OCI-M2 (cell line): ENCODE results near the gene SLC37A1.
A peak's percentile ranks its signal among the peaks of the same experiment; 100 is the strongest.

Experiments
- DNase-seq: peaks from one replicate; lab custom pipeline; 2025; ENCODE audit not compliant: unreplicated experiment; lab: John Stamatoyannopoulos, UW

Gene SLC37A1

DNA sequence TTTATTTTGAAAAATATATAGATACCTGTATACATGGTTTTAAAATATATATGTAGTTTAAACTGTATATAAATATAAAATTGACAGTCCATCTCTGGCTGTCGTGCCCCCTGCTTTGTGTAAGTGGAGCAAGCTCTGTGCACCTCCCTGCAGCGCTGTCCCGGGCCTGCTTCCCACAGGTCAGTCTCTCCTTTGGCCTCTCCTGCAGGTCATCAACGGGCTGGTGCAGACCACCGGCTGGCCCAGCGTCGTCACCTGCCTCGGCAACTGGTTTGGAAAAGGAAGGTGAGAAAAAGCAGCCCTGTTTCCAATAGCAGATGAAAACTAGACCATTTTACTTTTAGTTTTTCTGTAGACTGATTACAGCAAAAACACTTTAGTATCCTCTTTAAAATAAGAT is 28.5 kb downstream of the SLC37A1 start:
- no peak for DNase-seq

DNA sequence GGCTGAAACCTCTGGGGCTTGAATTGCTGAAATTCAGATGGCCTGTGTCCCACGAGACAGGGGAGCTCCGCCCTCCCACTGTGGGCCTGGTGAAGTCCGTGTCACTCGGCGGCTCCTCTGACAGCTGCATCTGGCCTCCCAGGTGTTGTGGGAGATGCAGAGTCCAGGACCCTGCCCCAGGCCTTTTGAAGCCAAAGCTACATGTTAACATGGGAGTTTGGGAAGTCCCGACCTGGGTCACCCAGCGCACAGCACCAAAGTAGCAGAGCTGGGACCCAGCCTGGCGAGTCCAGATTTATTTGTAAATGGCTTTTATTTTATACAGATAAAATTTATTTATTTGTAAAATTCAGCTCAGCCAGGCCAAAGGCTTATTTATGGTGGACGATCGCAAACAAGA is 28.9 kb downstream of the SLC37A1 start:
- DNase-seq: no peak

DNA sequence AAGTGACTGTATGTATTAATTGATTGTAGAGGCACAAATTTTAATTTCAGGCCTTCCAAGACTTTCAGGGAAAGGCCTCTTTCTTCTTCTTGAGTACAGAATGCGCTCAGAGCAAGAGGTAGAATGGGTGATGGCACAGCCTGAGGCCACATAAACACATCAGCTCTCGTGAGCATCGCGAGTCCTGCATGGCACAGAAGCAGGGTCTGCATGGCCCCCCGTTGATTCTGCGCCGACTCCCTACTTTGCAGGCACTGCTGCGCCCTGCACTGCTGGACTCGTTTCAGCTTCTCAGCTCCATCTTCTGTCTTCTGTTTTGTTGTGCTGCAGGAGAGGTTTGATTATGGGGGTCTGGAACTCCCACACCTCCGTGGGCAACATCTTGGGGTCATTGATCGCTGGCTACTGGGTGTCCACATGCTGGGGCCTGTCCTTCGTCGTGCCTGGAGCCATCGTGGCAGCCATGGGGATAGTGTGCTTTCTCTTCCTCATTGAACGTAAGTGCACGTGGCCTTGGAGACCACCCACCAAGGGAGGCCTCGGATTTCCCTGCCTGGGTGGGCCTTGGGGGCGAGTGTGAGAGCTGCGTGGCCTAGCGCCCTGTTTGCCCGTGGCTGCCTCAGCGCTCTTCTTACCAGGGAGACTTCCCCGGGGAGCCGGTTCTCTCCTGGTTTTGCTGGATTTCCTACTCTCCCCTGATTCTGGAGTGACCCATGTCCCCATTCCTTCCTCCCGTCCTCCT is 29.6 kb downstream of the SLC37A1 start:
- DNase-seq: no peak

DNA sequence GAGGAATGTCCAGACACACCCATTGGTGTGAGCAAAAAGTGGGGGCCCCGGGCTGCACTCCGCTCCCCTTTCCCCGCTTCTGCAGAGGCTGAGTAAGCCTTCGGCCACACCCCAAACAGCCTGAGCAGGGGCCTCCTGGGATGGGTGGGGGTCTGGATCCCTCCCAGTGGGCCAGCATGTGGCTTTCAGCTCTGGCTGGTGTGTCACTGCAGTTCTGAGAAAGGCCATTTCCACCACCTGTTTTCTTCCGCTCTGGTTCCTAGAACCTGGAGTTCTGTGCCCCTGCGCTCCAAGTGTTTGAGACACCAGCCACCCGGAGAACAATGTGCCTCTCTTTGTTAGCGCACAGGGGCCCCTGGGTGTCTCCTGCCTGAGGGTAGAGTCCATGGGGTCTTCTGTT is 30.9 kb downstream of the SLC37A1 start:
- DNase-seq: no peak

DNA sequence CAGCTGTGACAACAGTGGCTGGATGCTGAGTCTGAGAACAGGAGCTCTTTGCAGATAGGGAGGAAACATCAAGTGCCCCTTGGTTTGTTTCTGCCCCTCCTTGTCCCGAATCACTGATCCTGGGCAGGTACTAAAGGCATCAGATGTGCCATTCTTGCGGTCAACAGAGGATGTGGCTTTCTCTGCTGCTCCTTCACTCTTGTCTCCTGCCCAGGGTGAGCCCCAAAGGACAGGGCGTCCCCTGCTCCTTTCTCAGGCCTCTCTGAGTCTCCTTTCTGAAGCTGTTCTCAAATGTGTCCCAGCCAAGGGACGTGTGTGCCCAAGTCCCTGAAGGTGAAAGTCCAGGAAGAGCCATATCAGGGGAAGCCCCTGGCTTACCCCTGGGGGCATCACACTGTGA is 31.7 kb downstream of the SLC37A1 start:
- DNase-seq: no peak

DNA sequence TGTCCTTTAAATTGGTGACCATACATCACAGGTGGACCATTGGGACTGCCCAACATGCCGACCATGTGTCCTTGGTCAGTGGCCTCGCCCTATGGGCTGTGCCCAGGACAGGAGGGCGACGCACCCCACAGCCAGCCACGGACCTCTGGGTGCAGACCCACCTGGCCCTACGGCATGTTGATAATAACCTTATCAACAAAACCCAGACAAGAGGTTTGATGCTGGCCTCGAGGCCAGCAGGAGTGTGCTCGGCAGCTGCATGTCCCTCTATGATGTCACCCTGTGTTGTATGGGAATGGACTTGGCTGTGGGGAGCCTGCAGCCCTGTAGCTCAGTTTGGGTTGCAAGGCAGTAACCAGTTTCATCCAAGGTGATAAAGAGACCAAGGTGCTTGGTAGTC is 32.1 kb downstream of the SLC37A1 start:
- no peak for DNase-seq

DNA sequence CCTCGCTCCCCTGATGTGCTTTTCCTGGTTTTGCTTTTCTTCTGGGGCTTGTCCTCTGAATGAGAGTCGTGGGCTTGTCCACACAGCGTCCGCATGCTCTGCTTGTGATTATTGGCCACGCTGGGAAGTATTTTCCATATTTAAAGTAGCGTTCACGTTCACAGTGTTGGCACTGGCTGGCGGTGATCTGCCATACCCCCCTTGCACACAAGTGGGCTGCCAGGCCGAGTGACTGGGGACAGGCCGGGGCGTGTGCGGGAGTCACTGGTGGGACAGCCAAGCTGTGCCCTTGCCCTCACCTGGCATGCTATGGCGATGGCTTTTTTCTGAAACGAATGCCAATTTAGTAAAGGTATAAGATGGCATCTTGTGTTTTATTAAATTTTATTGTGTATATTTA is 32.8 kb downstream of the SLC37A1 start:
- DNase-seq: no peak

DNA sequence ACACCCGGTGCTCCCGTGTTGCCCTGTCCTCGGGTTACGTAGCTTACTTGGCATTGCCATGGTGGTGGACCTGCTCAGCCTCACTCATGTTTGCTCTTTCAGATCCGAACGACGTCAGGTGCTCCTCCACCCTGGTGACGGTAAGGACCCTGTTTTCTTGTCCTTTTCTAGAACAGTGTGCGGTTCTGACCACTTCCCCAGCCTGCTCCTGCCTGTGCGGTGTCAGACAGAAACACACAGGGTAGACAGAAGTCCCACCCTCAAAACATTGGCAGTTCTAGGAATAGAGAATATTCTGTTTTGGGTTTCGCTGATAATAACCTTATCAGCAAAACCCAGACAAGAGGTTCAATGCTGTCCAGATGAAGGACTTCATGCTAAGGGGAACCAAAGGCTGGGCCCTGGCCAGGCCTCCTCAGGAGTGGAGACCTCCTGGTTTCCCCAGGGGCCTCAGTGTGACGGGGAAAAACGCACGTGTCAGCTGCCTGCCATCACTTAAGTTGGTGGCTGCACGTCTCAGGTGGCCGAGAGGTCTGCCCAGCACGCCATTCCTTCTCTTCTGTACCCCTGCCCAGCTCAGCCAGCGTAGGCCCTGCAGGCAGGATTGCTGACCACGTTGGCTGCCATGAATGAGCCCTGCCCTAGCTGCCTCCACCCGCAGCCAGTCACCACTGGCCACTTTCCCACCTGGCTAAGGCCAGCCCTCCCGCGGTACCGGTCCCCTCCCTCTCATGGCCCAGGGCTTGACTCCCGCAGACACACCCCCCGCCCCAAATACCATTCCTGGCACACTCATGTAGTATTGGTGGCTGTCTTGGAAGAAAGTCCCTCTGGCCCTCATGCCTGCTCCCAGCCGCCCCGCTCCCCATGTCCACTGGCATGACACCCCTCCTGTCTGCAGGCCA is 33.6 kb downstream of the SLC37A1 start:
- DNase-seq: peak; percentile 97

DNA sequence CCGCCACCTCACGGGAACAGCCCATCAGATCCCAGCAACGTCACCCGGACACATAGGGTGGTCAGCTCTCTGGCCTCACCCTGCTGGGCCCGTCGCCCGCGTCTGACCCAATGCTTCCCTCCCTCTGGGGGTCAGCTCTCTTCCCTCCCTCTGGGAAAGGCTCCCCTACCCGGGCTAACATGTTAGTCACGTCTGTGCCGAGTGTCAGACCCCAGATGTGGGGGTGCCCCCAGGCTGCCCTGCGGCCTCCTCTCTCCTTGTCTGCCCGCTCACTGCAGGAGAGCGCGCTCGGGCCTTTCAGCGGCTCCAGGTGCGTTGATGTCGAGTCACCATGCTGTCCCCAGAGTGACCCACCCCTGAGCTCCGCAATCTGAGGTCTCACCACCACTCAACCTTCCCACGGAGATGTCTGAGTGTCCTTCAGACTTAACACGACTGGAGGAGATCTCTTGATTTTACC is 34.3 kb downstream of the SLC37A1 start:
- no peak for DNase-seq

DNA sequence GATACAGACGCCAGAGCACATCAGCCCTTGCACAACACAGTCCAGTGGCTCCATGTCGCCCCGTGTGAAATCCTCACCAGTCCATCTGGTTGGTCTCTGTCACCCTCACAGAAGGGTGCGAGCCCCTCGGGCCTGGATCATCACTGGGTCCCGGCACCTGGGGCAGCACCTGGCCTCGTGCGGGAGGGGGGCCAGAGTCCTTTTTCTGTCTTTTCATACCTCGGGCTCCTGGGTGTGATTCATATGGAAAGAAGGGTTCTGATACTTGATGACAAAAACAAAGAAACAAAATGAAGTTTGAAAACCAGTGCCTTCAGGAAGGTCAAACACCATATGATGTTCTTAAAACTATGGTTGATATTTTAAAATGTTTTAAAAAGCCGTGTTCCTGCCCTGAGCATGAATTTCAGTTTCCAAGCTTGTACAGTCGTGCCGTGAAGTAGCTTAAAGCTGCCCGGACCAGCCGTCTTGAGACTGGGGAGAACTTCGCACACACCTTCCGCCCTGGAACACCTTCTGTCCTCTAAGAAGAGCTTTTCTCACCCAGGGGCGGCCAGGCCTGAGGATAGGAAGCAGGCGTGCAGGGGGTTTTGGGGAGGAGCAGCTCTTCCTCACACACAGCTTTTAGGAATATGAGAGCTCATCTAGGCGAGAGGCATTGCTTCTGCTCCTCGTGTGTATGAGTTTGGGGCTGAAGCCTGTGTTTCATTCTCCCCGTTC is 35.2 kb downstream of the SLC37A1 start:
- no peak for DNase-seq

DNA sequence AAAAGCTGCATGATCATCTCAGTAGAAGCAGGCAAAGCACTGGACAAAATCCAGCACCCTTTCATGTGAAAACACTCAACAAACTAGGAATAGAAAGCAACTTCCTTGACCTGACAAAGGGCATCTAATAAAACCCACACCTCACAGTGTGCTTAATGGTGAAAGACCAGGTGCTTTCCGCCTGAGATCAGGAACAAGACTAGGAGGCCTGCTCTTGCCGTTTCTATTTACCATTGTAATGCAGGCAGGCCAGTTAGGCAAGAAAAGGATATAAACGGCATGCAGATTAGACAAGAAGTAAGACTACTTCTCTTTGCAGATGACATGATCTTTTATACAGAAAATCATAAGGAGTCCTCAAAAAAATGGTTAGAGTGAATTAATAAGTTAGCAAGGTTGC is 37.2 kb downstream of the SLC37A1 start:
- DNase-seq: no peak

DNA sequence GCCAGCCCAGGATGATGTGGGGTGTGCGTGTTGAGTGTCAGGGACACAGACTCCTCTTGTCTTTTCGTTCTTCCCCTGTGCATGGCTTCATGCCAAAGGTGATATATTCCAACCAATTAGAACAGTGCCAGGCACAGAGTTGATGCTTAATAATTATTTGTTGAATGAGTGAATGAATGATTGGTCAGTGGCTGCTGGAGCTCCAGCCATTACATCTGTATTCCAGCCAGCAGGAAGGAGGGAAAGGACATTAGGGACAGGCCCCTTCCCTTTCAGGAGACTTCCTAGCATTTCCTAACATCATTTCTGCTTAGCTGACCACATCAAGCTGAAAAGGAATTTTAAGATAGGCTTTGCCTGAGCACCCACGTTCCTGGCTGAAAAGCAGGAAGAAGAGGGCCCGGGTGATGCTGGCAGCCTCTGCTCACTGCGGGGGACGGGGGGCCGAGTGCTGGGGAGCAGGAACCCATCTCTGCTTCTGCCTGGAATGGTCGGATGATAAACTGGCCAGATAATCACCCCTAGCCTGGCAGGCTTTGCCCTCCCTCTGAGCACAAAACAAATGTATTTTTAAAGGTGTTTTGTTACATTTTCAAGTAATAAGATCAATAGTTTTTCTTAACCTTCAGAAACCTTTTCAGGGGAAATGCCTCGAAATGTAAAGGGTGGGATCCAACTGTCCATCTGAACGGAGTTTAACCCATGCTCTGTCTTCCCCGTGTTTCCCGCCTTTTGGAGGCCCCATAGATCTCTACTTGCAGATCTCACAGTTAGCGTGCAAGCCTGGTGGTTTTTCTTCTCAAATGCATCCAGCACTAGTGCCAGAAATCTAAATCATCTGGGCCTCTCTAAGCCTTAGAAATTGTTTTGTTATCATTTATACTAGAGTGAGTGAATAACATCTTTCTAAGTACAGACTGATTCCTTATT is 39.0 kb downstream of the SLC37A1 start:
- no peak for DNase-seq

DNA sequence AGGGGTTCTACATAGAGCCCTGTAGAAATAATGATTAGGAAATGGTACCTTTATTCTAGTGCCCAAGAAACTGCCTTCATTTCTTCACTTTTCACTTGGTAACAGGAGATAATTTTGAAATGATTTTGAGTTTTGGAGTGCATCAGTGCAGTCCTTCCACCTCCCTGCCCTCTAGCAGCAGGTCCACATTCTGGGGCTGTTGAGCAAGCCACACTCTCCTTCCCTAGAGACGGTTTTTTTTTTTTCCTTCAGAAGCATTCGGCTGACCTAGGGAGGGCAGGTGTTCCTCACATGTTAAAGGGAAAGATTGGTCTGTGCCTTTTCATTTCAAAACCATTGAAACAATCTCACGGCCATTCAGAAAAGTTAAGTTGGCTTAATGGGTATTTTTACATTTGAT is 39.8 kb downstream of the SLC37A1 start:
- no peak for DNase-seq

DNA sequence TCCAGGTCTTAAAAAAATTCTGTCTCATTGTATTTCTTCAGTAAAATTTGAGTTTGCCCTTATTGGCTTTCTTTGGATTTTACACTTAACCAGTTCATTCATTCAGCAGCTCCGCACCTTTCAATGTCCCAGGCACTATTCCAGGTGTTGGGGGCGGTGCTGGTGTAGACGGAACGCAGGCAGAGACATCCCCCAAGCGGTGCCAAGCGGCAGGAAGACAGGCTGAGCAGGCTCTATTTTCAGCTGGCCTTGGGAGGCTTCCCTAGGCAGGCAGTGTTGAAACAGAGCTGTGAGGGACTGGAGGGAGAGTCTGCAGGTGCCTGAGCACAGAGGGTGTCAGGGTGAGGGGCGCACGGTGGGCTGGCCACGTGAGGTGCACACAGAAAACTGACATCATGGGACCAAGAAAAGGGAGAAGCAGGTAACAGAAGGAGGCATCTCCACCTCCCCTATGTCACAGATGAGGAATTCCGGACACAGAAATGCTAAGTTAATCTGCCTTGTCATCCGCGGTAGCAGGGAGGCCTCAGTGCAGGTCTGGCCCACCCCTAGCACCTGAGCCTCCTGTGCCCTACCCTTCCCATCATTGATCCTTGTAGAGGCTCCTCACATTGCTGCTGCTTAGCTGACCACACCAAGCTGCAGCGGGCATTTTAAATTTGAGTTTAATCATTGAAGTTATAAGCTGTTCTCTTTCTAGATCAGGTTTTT is 40.8 kb downstream of the SLC37A1 start:
- no peak for DNase-seq

DNA sequence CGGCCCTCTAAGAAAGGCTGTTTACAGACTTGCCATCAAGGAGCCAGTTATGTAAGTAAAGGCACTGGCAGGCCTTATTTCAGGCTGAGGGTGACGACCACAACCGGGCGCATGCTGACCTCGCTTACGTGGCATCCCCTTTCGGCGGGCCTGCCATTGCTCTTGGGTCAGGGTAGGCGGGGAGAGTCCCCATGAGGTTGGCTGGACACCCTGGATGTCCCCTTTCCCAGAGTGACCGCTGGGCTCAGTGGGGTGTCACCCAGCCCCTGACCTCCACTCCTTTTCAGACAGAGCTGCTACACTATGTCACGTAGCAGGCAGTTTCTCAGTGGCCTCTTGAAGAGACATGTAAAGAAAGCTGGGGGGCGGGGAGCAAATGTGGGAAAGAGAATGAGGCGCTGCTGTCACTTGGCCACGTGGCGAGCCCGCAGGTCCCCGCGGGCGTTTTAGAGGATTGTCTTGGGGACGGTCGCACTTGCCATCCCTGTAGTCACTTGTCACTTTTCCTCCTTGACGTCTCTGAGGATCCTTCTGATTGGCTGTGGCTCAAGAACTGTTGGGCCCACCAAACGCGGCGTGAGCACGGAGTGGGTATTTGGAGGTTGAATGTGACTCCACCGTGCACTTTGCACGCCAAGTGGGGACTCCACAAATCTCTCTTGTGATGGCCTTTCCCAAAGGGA is 42.2 kb downstream of the SLC37A1 start:
- DNase-seq: no peak

DNA sequence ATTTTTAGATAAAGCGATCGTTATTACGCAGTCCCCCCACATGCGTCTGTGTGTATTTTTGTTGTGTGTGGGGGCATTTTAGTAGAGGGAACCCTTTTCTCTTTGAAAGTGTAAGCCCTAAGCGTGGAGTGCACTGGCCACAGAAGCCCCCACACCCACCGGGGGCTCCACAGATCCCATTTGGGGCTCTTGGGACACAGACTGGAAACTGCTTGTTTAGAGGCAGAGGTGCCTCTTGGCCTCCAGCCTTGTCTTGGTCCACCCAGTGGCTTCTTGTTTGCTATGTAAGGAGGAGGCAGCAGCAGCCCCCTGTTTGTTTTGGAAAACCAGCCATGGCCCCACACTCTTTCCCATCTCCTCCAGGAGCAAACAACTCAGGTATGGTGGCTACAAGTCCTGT is 42.8 kb downstream of the SLC37A1 start:
- DNase-seq: no peak

DNA sequence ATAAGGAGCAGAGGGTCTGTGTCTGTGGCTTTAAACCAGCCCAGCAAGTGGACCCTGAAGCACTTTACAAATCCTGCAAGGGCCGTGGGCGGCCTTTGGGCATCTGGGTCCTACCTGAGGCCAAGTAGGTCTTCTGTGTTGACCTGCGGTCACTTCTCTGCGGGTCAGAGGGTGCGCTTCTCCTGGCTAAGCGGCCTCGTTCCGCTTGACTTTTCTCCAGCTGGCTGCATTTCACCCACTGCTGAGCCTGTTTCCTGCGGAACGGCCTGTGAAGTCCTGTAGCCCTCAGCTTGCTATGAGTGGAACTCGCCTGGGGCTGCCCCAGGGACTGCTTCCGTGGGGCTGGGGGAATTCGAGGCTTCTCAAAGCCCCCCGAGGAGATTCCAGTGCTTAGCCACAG is 43.3 kb downstream of the SLC37A1 start:
- no peak for DNase-seq

DNA sequence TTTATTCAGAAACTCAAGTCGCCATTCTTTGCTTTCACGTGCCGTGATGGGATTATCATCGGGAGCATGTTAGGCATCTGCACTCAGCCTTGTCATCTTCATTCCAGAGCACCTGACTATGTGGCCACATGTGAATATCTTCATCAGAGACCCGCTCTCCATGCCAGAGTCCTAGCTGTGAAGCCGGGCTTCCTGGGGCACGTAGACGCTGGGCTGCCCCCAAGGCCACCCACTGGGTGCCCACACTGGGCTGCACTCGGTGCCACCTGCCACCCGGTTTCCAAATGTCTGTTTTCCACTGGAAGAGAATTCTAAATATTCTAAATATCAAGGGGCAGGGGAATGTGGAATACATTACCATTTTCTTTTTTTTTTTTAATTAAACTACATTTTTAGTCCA is 43.8 kb downstream of the SLC37A1 start:
- no peak for DNase-seq

DNA sequence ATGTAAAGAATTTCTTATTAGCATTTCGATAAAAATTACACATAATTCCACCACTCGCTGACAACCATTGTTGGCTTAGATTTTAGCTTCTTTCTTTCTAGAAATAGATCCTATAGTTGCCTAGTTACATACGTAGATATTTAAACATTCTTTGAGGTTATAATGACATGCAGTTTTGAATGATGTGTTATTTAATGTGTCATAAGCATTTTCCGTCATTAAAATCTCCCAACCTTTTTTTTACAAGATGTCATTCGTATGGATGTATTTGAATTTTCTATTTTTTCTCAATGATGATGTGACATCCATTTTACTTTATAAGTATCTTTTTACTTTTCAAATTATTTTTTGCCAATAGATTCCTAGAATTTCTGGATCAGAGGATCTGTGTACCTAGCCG is 44.7 kb downstream of the SLC37A1 start:
- no peak for DNase-seq
